ENCODE results near the gene EIF3K. TPM values are rescaled to one million over a fixed set of nuclear protein-coding genes. Genes with fewer than 3 reads are reported as not detected.

The EIF3K gene
- total RNA-seq, 1 donor = 317 TPM

DNA sequence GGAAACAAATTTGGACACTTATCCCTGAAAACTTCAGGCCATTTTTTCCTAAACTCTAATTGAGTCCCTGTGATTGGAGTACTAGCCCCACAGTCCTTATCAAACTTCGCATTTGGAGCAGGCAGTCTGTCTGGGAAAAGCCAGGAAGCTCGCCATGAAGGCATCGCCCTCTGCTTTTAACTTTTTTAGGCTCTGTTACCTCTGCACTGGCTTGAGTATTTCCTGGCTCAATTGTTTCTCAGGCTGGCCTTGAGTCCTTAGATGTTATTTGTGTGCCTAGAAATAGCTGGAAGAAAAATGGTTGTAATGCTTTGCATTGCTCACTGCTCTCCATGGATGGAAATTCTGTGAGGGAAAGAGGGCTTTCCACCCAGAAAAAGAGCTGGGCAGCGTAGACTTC, 52.7 kb downstream of the EIF3K start:
- Histone ChIP-seq H3K4me3 (ENCODE audit: insufficient read depth, low read length) (no peak overlapping the region), H2AFZ (ENCODE audit: low read length) (no peak overlapping the region), H3K27ac (ENCODE audit: low read depth, low read length) (peak overlapping the region; percentile 46), H3K36me3 (ENCODE audit: insufficient read depth, low read length) (peaks cover 20% of the 10 kb centered on the region), H4K20me1 (ENCODE audit: insufficient read depth, low read length) (peaks cover 80% of the 10 kb centered on the region), H3K27me3 (ENCODE audit: insufficient read depth, low read length) (no peaks in the 10 kb centered on the region), H3K4me1 (ENCODE audit: insufficient read depth, low read length) (peaks cover 68% of the 10 kb centered on the region), H3K4me2 (ENCODE audit: insufficient read depth, low read length) (no peak overlapping the region), H3K79me2 (ENCODE audit: insufficient read depth, low read length) (peaks cover 93% of the 10 kb centered on the region), H3K9me3 (ENCODE audit: low read depth, low read length) (no peaks in the 10 kb centered on the region)
- TF ChIP-seq, protein P1, sequence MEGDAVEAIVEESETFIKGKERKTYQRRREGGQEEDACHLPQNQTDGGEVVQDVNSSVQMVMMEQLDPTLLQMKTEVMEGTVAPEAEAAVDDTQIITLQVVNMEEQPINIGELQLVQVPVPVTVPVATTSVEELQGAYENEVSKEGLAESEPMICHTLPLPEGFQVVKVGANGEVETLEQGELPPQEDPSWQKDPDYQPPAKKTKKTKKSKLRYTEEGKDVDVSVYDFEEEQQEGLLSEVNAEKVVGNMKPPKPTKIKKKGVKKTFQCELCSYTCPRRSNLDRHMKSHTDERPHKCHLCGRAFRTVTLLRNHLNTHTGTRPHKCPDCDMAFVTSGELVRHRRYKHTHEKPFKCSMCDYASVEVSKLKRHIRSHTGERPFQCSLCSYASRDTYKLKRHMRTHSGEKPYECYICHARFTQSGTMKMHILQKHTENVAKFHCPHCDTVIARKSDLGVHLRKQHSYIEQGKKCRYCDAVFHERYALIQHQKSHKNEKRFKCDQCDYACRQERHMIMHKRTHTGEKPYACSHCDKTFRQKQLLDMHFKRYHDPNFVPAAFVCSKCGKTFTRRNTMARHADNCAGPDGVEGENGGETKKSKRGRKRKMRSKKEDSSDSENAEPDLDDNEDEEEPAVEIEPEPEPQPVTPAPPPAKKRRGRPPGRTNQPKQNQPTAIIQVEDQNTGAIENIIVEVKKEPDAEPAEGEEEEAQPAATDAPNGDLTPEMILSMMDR (IDR thresholded peaks at IDR 0.05; ENCODE audit: extremely low read depth, low read depth, low read length) = no peak
- no peak for DNase-seq (ENCODE audit: insufficient read length, low spot score, missing footprints)

- TF ChIP-seq, protein P1 (IDR thresholded peaks at IDR 0.05; ENCODE audit: extremely low read depth, low read depth, low read length) = no peak
- Histone ChIP-seq H3K4me2 (ENCODE audit: insufficient read depth, low read length) (no peak overlapping the region), H3K4me1 (ENCODE audit: insufficient read depth, low read length) (peaks cover 56% of the 10 kb centered on the region), H2AFZ (ENCODE audit: low read length) (no peak overlapping the region), H3K36me3 (ENCODE audit: insufficient read depth, low read length) (peaks cover 33% of the 10 kb centered on the region), H3K4me3 (ENCODE audit: insufficient read depth, low read length) (no peak overlapping the region), H3K79me2 (ENCODE audit: insufficient read depth, low read length) (peaks cover 94% of the 10 kb centered on the region), H3K27ac (ENCODE audit: low read depth, low read length) (no peak overlapping the region), H4K20me1 (ENCODE audit: insufficient read depth, low read length) (peaks cover 79% of the 10 kb centered on the region), H3K27me3 (ENCODE audit: insufficient read depth, low read length) (no peaks in the 10 kb centered on the region), H3K9me3 (ENCODE audit: low read depth, low read length) (no peaks in the 10 kb centered on the region)
- DNase-seq (ENCODE audit: insufficient read length, low spot score, missing footprints) = no peak
Observed at GRCh38 chr19:38673030-38673429, 54.0 kb downstream of the EIF3K start.

- Histone ChIP-seq H3K9me3 (ENCODE audit: low read depth, low read length) (no peaks in the 10 kb centered on the region), H3K4me3 (ENCODE audit: insufficient read depth, low read length) (no peak overlapping the region), H3K36me3 (ENCODE audit: insufficient read depth, low read length) (peaks cover 40% of the 10 kb centered on the region), H4K20me1 (ENCODE audit: insufficient read depth, low read length) (peaks cover 81% of the 10 kb centered on the region), H3K79me2 (ENCODE audit: insufficient read depth, low read length) (peaks cover 94% of the 10 kb centered on the region), H3K27ac (ENCODE audit: low read depth, low read length) (peak overlapping the region; percentile 24), H3K27me3 (ENCODE audit: insufficient read depth, low read length) (no peaks in the 10 kb centered on the region), H3K4me1 (ENCODE audit: insufficient read depth, low read length) (peaks cover 55% of the 10 kb centered on the region), H3K4me2 (ENCODE audit: insufficient read depth, low read length) (no peak overlapping the region), H2AFZ (ENCODE audit: low read length) (no peak overlapping the region)
- TF ChIP-seq, protein P1 (IDR thresholded peaks at IDR 0.05; ENCODE audit: extremely low read depth, low read depth, low read length) = no peak
- no peak for DNase-seq (ENCODE audit: insufficient read length, low spot score, missing footprints)
Observed at GRCh38 chr19:38674388-38675171, 55.6 kb downstream of the EIF3K start.

DNA sequence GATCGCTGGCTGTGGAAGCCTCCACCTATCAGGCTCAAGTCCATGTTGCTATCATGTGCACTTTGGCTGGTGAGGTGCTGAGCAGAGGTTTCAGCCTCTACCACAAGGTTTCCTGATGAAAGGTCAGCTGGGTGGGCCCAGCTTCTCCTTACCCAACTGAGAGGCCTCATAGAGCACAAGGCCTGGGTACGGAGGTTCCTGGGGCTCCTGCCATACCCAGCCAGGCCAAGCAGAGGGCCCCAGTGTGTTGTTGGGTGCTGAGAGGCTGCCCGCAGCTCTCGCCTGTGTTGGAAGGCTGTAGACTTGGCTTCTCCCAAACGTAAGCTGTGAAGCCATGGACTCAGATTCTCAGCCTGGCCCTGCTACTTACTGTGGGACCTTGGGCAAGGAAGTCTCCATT, 56.6 kb downstream of the EIF3K start:
- Histone ChIP-seq H3K4me1 (ENCODE audit: insufficient read depth, low read length) (peaks cover 53% of the 10 kb centered on the region), H3K9me3 (ENCODE audit: low read depth, low read length) (no peaks in the 10 kb centered on the region), H3K4me2 (ENCODE audit: insufficient read depth, low read length) (no peak overlapping the region), H3K79me2 (ENCODE audit: insufficient read depth, low read length) (peaks cover 94% of the 10 kb centered on the region), H2AFZ (ENCODE audit: low read length) (no peak overlapping the region), H3K36me3 (ENCODE audit: insufficient read depth, low read length) (peaks cover 32% of the 10 kb centered on the region), H3K27ac (ENCODE audit: low read depth, low read length) (peak overlapping the region; percentile 4), H3K4me3 (ENCODE audit: insufficient read depth, low read length) (no peak overlapping the region), H4K20me1 (ENCODE audit: insufficient read depth, low read length) (peaks cover 80% of the 10 kb centered on the region), H3K27me3 (ENCODE audit: insufficient read depth, low read length) (no peaks in the 10 kb centered on the region)
- TF ChIP-seq, protein P1 (IDR thresholded peaks at IDR 0.05; ENCODE audit: extremely low read depth, low read depth, low read length) = no peak
- DNase-seq (ENCODE audit: insufficient read length, low spot score, missing footprints) = no peak
